AG04449 (cell line): ENCODE data around the gene NTF3.
A peak's percentile ranks its signal among the peaks of the same experiment; 100 is the strongest.
"Not testable (repeated sequence)": the region's sequence is repeated elsewhere in the genome, so short reads cannot be mapped to it uniquely, and the experiment has no call there.

Experiments
- CTCF ChIA-PET: fragments of 350-600 bp; formaldehyde crosslinking; extraction: SDS; loops from one replicate; lab custom pipeline; 2021; ENCODE audit warnings: antibody characterized with exemption; lab: Yijun Ruan, JAX
- POLR2A ChIA-PET: fragments of 400-600, 350-600 bp; formaldehyde crosslinking; extraction: SDS; loops from one replicate; lab custom pipeline; 2020; ENCODE audit warnings: antibody characterized with exemption, inconsistent platforms; lab: Yijun Ruan, JAX
- DNase-seq: peaks from one replicate; pipeline ENCODE4 v3.0.0-alpha.2; 2010; ENCODE audit warnings: low read depth, low spot score
- H3K4me3 ChIP-seq: 2 replicates; pipeline ENCODE4 v1.5.1; 2011; ENCODE audit warnings: low read depth, mild to moderate bottlenecking, control low read depth, low read length
- CTCF ChIP-seq: IDR thresholded peaks from one replicate; pipeline ENCODE4 v1.5.1; 2011; ENCODE audit warnings: mild to moderate bottlenecking, moderate library complexity, low read length, control low read depth, inconsistent platforms; ENCODE audit not compliant: insufficient read depth; ENCODE audit errors: missing control alignments

Gene NTF3

DNA sequence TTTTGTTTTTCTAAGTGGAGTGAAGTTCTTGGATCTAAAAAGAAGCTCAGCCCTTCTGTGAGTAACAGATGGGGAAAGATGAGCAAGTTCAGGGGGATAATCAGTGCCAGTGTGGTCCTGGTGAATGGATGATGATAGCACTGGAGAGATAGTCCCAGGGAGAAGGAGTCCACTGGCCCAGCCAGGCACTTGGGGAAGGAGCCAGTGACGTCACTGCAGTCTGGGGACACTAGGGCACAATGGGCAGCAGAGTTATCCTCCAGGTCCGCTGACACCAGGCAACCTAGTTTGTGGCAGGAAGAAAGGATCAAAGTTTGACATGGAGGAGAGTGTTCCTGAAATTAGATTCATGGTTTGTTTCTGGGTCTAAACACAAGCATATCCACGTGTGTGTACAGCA, 101.5 kb downstream of the NTF3 start:
- no peak for DNase-seq
- TF ChIP-seq CTCF = no peak

DNA sequence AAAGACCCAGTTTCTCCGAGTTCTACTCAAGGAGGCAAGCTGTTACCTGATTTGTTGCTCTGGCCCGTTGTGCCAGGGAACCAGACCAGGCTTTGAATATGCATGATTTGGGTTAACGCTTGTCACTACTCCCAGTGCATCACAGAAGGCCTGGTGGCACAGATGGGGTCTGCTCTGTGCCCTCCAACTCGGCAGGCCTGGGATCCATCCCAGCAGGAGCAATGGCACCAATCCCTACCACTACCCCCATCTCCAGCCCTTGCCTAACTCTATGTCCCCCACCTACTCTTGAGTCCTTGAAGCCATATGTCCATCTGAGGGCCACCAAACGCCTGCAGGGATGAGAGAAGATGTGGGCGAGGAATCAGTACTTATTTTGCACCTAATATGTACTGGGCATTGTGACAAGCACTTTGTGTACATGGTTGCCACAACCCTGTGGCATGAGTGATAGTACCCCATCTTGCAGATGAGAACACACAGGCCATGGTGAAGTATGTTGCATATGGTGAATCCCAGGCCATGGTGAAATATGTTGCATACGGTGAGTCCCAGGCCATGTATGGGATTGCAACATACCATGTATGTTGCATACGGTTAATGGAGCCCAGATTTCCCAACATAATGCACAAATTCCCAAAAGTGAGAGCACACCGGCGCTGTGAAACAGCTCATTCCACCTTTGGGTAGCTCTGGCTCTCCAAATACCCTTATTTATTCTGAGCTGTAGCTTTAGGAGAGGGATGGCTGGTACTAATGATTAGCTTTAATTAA, 102.7 kb downstream of the NTF3 start:
- POLR2A ChIA-PET = interaction anchor here (1.1 kb wide), 1 partner anchor 10 kb away, joined by 3 read pairs; no protein-coding TSS in a partner anchor
- TF ChIP-seq CTCF = no peak
- DNase-seq = no peak
- CTCF ChIA-PET = no interaction called here
- H3K4me3 ChIP-seq = no peak overlapping the region

More for the DNA sequence above, 101.5 kb downstream of the NTF3 start:
- no peak overlapping the region for H3K4me3 ChIP-seq
- ChIA-PET POLR2A (no interaction called here), CTCF (no interaction called here)

- TF ChIP-seq CTCF = no peak
- DNase-seq = peak; percentile 46
- CTCF ChIA-PET = interaction anchor here (2.0 kb wide), 1 partner anchor 113 kb away, joined by 7 read pairs; no protein-coding TSS in a partner anchor
- POLR2A ChIA-PET = interaction anchor here (1.1 kb wide), 1 partner anchor 11 kb away, joined by 3 read pairs; no protein-coding TSS in a partner anchor
- H3K4me3 ChIP-seq = no peak overlapping the region
Measured at GRCh38 chr12:5535541-5535940, 103.6 kb downstream of the NTF3 start.

GRCh38 chr12:5537026-5537615, 105.2 kb downstream of the NTF3 start:
- H3K4me3 ChIP-seq, POLR2A ChIA-PET, DNase-seq: not testable (repeated sequence)
- CTCF ChIA-PET = interaction anchor here (0.7 to 2.0 kb wide), 2 partner anchors 15 to 112 kb away, joined by 4 to 7 read pairs; no protein-coding TSS in a partner anchor

DNA sequence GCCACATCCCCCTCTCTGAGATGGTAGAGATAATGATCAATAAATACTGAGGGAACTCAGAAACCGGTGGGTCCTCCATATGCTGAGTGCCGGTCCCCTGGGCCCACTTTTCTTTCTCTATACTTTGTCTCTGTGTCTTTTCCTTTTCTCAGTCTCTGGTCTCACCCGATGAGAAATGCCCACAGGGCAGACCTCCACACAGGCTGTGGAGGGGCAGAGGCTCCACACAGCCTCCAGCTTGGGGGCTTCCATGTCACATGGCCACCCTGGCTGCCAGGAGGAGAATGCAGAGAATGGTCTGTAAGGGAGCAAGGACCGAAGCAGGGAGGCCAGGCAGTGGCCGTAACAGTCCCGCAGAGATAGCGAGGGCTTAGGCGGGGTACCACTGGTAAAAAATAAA, 105.9 kb downstream of the NTF3 start:
- CTCF ChIA-PET = no interaction called here
- no peak for DNase-seq
- no peak overlapping the region for H3K4me3 ChIP-seq
- POLR2A ChIA-PET = no interaction called here
- TF ChIP-seq CTCF = no peak
